IPS DF 4.7 (cell line): ENCODE results near the gene HOMER2.

Experiments used
- DNase-seq: peaks from one replicate; pipeline ENCODE4 v3.0.0-alpha.2; 2013; ENCODE audit warnings: low spot score; ENCODE audit errors: extremely low read depth

The HOMER2 gene

DNA sequence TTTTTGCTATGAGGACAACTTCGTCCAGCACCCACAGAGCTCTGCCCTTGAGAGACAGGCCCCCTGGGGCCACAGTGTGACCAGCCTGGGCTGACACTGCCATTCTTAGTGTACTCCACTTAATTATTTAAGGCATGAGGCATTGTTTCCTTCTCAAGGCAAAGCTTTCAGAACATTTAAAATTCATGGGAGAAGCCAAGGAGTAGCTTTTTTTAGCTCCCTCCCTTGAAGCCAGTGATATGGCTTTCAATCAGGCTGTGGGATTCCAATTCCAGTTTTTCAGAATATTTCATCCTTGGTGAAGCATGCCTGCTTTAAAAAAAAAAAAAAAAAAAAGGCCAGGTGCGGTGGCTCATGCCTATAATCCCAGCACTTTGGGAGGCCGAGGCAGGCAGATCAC, 21.3 kb downstream of the HOMER2 start:
- DNase-seq: no peak

DNA sequence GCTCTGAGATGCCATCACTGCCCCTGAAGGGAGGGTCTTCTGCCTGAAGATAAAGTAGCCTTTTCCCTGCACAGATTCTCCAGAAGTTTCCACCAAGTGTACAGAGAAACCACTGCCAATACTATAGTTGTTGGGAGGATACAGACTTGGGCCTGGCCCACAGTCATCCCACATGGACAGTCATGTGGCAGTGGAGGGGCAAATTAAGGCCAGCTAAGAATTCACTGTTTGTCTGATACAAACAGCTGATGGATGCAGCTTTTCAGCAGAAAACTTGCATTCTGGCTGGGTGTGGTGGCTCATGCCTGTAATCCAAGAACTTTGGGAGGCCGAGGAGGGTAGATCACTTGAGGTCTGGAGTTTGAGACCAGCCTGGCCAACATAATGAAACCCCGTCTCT, 22.1 kb downstream of the HOMER2 start:
- no peak for DNase-seq

DNA sequence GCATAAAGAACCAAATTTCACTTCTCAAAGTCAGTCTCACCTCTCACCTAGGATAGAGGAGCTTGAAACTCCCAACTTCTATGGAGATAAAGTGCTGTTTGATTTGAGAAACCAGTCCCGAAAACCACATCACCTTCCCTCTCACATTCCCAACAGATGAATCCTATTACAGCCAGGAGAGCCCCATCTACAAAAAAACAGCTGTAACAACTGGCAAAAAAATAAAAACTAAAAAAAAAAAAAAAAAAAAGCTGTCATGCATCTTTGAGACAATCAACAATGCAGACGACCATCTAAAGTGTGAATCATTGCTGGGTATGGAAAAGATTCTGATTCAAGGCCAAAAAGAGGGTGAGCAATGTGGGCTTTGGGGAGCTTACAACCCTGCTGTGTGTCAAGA, 23.8 kb downstream of the HOMER2 start:
- no peak for DNase-seq

DNA sequence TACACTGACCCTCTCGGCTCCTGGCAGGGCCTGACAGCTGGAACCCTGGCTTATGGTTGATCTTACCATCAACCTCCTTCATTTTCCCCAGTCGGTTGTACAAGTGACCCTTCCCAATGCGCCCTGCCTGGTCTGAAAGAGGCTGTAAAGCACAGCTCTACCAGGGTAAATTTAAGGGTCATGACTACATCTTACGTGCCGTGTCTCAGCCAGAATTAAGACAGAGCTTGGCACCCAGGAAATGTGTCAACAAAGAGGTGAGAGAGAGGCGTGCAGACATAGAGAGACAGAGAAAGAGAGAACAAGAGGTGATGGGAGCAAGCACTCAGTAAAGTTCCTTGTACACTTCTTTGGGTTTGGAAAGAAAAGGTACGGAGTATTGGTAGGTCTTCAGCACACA, 28.8 kb downstream of the HOMER2 start:
- DNase-seq: no peak

DNA sequence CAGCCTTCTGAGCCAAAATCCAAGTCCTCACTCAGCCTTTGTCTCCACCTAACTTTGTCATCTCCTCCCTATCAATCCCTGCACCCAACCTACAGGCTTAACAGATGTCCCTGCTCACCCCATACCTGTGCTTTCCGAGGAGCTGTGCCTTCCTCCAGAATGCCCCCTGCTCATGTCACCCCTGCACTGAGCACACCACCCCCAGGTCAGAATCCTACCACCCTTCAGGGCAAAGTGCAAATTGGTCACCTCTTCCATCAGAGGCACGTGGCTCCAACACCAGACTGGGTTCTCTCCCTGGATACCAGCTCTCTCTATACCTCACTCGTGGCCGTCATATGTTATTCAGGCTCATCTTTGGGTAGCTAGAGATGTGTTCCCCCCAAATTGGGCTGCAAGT, 29.8 kb downstream of the HOMER2 start:
- no peak for DNase-seq

DNA sequence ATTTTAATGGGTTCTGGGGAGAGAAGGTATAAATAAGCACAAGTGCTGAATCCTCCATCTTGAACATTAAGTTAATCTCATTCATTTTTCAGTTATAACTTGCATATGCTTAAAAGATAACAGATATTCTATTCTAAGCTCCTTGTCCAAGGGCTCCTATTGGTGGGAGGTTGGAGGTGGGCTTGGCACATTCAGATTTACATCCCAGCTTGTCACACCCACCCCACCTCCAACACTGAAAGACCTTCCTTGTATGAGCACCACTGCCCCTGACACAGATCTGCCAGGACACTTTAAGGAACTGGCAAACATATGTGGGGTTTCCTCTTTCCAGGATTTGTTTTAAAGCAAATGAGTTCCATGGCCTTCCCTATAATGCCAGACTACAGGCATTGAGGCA, 30.6 kb downstream of the HOMER2 start:
- no peak for DNase-seq

DNA sequence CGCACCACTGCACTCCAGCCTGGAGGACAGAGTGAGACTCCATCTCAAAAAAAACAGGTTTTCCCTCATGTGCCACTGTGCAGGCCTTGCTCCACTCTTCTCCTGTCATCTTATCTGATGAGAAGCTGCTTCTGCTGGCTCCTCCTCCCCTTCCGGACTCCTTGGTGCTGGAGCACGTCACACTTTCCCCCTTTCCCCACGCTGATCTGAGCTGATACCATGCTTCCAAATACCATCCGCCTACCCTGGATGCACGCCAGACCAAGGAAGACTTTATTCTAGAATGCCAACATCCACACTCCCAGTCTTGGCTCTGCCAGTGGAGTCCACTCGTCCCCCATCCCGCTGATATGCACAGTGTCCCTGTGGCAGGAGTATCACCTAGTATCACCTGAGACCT, 31.3 kb downstream of the HOMER2 start:
- DNase-seq: no peak

DNA sequence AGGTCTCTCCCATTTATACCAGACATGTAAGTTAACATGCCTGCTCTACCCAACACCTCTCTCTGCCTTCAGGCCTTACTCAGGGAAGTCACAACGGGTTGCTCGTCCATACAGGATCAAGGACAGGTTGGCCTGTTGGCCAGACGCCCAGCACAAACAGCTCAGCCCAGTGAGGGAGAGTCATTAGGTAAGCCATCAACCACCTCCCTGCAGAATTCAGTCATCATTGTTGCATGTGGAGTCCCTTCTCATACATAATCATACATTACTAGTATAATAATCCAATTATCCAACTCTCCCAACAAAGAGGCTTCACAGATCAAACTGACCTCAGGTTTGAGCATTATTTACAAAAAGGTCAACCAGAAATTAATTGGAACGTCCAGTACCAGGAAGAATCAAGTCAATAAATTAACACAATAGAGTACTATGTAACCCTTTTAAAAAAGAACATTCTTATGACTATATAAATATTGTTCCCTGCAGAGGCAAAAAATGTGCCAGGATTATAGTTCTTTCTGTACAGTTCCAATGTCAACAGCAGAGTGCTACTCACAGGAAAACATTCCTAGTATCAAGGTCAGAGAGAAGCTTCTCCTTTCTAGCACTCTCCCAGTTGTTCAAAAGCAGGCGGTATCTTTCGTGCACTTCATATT, 33.2 kb downstream of the HOMER2 start:
- no peak for DNase-seq

DNA sequence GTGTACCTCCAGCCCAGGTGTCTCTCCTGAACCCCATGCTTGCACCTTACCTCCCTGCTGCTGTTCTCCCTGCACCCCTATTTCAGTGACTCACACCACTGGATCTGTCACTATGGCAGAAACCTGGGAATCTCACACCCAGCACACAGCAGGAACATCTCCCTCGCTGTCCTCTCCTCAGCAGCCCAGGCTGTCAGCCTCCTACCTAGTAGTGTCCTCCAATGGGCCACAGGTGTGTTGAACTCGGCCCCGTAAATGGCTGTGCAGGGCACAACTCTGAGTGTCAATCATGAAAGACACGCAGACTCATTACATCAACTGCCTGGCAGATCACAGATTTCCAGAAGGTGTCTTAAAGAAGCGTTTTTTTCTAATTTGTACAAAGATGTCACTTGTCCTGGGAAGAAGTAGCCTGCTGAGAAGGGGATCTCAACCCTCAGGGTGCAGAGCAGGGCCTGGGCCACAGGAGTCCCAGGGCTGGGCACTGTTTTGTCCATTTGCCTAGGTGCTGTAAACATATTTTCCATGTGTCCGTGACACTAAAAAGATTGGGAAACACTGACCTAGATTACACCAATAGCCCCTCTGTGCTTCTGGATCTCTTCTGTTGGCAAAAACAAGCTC, 33.8 kb downstream of the HOMER2 start:
- no peak for DNase-seq

DNA sequence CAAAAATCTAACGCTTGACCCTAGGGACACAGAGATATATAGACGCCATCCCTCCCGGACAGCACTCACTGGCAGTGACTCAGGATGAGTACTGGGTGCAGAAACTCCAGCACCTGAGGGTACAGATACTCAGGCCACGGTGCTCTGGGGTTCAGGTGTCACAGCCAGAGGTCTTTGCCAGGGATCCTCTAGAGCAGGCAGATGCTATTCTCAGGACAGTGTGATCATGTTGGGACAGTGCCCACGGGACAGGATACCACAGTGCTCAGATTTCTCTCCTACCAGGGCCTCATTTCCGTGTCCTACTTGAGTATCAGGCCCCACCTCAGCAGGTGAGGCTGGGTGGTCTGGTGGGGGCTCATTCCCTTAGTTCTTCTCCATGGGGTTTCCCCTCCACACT, 34.4 kb downstream of the HOMER2 start:
- DNase-seq: no peak

DNA sequence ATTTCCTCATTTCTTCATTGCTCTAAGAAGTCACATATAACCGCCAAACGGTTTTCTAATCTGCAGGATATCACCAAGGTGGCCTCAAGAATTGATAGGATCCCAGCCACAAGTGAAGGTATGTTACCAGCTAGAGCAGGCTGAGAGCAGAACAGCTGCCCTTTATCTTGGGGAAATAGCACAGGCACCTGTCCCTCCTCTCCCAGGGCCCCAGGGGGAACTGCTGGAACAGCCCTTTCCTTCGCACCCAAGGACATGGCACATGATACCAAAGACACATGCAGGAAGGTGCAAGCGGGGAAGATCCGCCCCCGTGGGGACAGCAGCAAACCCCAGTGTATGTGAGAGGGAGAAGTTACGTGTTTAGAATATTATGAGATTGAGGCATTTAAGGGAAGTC, 35.3 kb downstream of the HOMER2 start:
- DNase-seq: no peak

DNA sequence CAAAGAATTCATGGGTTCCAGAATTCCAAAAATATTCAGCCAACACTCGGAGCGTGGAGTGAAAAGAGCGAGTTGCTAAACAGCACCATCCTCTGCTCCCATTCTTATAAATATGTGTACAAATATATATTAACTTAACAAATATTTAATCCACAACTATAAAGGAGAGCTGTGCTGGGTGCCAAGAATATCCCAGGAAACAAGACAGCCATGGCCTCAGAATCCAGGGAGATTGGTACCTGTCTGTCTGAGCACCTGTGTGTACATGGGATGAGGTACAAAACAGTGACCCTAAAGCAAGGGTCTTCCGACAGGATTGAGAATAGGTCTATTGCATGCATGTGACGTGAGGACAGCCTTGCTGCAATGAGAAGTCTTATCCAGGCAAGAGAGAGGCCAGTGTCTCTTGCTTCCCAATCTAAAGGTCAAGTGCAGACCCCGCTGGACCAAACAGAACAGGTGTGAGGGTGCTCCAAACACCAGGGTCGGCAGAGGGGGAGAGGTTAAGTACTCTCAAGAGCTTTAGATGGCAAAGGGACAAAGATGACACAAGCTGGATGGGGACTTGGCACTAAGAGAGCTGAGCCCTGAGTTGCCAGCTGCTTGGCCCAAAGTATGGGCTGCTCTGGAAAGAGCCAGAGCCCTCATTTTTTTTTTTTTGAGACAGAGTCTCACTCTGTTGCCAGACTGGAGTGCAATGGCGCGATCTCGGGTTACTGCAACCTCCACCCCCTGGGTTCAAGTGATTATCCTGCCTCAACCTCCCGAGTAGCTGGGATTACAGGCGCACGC, 36.2 kb downstream of the HOMER2 start:
- no peak for DNase-seq

DNA sequence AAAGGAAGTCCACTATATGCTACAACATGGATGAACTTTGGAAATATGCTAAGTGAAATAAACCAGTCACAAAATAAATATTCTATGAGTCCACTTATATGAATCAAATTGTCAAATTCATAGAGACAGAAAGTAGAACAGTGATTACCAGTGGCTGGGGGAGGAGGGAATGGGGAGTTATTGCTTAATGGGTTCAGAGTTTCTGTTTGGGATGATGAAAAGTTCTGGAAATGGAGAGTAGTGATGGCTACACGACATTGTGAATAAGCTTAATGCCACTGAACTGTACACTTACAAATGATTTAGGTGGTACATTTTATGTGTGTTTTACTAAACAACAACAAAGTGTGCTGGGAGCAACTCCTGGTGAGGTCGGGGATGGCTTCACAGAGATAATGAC, 38.1 kb downstream of the HOMER2 start:
- no peak for DNase-seq

DNA sequence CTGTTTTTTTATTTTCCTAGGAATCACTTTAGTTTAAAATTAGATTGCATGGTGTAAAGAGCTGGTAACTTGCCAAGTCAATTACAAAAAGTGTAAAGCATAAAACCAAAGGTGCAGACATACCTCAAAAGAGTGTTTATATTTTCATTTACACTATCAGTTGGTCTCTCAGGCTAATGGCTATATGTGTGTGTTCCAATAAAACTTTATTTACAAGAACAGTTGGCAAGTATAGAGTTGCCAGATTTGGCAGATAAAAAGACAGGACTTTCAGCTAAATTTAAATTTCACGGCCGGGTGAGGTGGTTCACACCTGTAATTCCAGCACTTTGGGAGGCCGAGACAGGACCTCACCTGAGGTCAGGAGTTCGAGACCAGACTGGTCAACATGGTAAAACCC, 41.1 kb downstream of the HOMER2 start:
- no peak for DNase-seq

DNA sequence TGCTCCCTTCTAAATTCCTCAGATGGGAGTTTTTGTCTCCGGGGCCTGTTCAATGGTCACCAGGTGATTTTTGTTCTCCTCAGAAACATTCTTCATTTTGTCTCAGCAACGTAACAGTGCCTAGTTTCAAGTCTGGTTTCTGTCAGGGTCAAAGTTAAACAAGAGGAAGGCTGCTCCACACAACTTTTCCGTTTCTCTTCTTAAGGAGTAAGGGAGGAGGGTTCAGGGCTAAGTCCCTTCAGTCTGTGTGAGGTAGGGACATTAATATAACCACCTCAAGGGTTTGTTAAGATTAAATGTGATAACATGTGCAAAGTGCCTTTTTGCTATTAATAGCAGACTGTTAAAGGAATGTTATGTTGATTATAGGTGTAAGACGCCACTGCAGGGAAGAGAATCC, 41.8 kb downstream of the HOMER2 start:
- DNase-seq: no peak

DNA sequence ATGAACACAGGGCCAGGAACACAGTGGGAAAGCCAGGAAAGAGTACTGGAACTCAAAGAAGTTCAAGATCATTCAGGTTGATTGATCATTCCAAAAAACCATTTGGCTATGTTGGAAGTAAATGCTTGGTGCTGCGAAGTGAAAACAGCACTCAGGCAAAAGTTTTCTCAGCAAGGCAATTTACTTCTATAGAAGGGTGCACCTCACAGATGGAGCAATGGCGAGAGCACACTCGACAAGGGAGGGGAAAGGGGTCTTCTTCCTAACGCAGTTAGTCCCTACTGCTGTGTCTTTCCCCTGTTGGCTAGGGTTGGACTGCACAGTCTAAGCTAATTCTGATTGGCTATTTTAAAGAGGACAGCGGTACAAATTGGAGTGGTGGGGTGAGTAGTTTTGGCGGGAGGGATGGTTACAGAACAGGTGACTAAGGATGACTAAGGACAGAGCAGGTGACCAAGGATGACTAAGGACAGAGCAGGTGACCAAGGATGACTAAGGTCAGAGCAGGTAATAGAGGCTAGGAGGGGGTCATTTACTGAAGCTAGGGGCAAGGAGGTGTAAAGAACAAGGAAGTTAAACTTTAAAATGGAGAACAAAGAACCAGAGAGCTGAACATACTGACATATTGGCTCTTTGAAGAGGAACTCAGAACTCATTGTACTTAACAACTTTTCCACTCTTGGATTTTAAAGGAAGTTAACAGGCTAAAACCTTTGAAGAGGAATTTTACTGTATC, 43.3 kb downstream of the HOMER2 start:
- DNase-seq: no peak

DNA sequence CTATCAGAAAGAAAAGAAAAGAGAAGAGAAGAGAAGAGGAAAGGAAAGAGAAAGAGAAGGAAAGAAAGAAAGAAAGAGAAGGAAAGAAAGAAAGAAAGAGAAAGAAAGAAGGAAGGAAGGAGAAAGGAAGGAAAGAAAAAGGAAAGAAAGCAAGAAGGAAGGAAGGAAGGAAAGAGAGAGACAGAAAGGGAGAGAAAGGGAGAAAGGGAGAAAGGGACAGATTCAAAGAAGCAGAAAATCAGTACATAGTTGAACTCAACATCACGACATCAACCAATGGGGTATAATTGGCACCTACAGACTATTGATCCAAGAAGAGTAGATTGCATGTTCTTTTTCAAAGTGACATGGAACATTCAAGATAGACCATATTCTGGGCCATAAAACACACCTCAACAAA, 45.2 kb downstream of the HOMER2 start:
- DNase-seq: no peak

DNA sequence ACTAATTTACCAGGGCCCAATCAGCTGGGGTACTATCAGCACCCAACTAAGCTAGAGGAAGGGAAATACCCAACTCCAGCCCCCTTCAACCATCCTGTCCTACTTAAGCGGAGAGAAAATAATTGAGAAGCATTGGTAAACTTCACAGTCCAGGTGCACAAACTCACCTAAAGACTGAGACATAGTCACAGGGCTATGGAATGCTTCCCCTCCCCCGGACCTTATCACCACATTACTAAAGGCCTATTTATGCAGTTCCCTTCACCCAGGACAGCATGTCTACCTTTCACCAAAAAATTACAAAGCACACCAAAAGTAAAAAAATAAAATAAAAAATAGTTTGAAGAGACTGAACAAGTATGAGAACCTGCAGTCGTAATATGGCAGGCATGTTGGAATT, 47.9 kb downstream of the HOMER2 start:
- no peak for DNase-seq

DNA sequence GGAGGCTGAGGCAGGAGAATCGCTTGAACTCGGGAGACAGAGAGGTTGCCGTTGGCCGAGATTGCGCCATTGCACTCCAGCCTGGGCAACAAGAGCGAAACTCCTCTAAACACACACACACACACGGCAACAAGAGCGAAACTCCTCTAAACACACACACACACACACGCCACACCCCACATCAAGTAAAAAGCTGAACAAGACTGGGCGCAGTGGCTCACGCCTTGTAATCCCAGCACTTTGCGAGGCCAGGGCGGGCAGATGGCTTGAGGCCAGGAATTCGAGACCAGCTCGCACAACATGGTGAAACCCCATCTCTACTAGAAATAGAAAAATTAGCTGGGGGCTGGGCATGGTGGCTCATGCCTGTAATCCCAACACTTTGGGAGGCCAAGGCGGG, 49.0 kb downstream of the HOMER2 start:
- no peak for DNase-seq

DNA sequence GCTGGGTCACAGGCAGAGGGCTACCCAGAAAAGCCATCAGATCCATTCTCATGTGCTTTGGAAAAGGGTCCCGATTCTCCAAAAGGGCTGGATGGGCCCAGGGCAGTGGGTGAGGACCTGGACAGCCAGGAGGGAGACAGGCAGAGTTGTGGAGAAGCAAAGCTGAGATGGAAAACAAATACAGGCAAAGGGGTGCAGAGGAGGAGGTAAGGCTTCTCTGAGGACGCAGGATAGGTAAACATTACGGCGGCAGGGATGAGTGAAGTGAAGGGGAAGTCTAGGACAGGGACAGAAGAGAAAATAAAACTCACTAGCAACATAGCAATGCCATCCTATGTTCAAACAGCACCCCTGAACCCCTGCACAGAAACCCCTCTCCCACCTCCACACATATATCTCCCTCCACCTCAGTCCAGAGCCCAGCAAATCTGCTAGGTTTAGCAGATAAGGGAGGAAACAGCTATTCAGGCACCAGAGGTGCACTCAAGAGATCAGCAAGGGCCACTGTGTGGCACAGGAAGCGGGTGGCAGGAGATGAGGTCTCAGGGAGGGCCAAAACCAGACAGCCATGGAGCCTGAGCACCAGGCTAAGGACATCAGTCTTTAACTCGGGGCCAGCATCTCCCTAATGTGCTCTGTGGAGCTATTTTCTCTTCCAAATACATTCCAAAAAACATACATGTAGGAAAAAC, 51.3 kb downstream of the HOMER2 start:
- no peak for DNase-seq

DNA sequence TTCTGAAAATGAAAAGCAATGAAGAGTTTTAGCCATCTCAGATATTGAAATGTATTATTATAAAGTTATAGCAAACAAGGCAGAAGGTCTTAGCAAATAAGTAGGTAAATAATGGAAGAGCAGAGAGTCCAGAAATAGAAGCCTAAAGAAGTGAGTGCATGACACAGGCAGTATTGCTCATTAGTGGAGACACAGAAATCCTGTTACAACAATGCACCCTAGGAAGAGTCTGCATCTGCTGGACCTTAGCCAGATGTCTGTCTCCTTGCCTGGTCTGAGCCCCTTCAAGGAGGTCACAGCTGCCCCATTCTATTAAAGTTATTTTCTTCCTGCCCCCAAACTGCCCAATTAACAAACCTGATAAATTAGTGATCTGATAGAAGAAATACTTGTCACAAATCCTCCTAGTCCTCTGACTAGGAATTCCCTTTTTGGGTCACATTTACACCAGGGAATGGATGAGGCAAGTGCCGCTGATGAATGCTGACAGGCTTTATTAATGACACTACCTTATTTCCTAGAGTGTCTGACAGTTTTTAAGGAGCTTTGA, 51.9 kb downstream of the HOMER2 start:
- DNase-seq: no peak
